Stimulated activated CD8-positive, alpha-beta memory T cell treated with anti-CD3 and anti-CD28 coated beads, Interleukin-7, amount 100 ng/mL, for 48 hours (primary cell): ENCODE data around the gene NINJ2.

Experiments used
- DNase-seq, 2 donors: peaks; one replicate each; pipeline ENCODE4 v3.0.0-alpha.2; 2020; ENCODE audit warnings: low read depth in 1 of 2; ENCODE audit errors: extremely low read depth in 1 of 2

Gene NINJ2

GRCh38 chr12:617304-617915 is 45.8 kb downstream of the NINJ2 start:
- no peak for DNase-seq

- DNase-seq, result no peak
Observed at GRCh38 chr12:615620-616019, 47.6 kb downstream of the NINJ2 start.

GRCh38 chr12:614411-614970 is 48.8 kb downstream of the NINJ2 start:
- no peak for DNase-seq

GRCh38 chr12:613996-614395 is 49.2 kb downstream of the NINJ2 start:
- no peak for DNase-seq

- no peak for DNase-seq
Observed at GRCh38 chr12:612886-613285, 50.4 kb downstream of the NINJ2 start.

- DNase-seq, result no peak
Observed at GRCh38 chr12:612293-612692, 51.0 kb downstream of the NINJ2 start.

- DNase-seq, result no peak
Observed at GRCh38 chr12:611721-612120, 51.5 kb downstream of the NINJ2 start.

GRCh38 chr12:608921-609320 is 54.3 kb downstream of the NINJ2 start:
- no peak for DNase-seq

GRCh38 chr12:608413-608812 is 54.8 kb downstream of the NINJ2 start:
- DNase-seq, result no peak

- DNase-seq, result no peak
Observed at GRCh38 chr12:607541-608001, 55.7 kb downstream of the NINJ2 start.

- no peak for DNase-seq
Observed at GRCh38 chr12:604956-605355, 58.3 kb downstream of the NINJ2 start.

GRCh38 chr12:602700-603068 is 60.6 kb downstream of the NINJ2 start:
- no peak for DNase-seq

GRCh38 chr12:601976-602699 is 61.1 kb downstream of the NINJ2 start:
- DNase-seq, result no peak

GRCh38 chr12:599756-600155 is 63.5 kb downstream of the NINJ2 start:
- no peak for DNase-seq

GRCh38 chr12:597926-598568 is 65.2 kb downstream of the NINJ2 start:
- DNase-seq, result no peak

GRCh38 chr12:593396-594270 is 69.6 kb downstream of the NINJ2 start:
- no peak for DNase-seq

GRCh38 chr12:592024-592505 is 71.2 kb downstream of the NINJ2 start:
- no peak for DNase-seq

GRCh38 chr12:591167-592023 is 71.8 kb downstream of the NINJ2 start:
- DNase-seq, result no peak

GRCh38 chr12:590206-590750 is 73.0 kb downstream of the NINJ2 start:
- DNase-seq, result no peak

- DNase-seq, result no peak
Observed at GRCh38 chr12:588646-589045, 74.6 kb downstream of the NINJ2 start.
